ENCODE measurements around the gene FAT2.

The FAT2 gene

DNA sequence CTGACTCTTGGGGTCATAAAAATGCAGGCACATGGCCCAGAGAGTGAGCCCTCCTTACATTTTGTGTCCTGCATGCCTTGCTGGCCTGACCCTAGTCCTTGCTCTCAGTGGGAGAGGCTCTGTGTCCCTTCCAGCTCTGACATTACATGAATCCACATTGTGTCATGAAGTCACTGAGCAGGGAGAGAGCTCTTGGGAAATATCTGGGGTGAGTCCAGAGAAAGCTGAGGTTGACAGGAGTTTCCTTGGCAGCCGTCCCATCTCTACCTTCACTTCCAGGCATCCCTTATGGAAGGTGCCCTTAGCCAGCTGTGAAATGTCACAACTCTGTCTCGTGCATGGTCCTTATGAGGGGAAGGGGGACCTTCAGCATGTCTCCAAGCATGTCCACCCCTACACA is 41.0 kb downstream of the FAT2 start:
- no peak for DNase-seq

DNA sequence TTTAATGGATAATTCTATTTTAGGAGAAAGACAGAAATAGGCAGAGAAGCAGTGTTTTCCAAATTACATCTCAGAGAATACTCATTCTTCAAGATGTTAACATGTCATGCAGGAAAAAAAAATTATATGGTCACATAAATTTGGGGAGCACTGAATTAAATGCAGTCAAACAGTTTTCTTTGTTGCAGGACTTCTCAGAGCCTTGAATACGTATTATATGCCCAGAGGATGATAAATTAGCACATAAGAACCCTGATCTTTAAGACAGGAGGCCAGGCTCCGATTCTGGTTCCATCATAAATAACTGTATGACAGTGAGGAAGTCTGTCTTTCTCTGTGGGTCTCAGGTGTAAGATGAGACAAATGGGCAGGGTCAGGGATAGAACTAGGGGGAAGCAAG is 41.4 kb downstream of the FAT2 start:
- no peak for DNase-seq

DNA sequence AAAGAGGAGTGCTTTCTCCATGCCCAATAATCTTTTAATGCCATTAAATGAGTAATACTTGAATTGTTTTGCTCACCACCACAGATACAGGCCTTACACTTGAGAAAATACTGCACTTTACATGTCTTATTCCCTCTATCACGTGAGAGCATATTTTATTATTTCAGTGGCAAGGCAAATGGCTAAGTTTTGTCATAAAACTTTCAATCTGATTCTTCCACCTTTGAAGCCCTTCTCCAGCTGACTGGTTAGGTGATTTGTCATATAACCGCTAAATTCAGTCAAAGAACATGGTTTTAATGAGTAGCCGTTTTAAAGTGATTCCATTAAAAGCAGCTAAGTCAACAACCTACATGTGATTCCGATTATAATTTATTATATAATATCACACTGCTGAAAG is 43.8 kb downstream of the FAT2 start:
- no peak for DNase-seq

DNA sequence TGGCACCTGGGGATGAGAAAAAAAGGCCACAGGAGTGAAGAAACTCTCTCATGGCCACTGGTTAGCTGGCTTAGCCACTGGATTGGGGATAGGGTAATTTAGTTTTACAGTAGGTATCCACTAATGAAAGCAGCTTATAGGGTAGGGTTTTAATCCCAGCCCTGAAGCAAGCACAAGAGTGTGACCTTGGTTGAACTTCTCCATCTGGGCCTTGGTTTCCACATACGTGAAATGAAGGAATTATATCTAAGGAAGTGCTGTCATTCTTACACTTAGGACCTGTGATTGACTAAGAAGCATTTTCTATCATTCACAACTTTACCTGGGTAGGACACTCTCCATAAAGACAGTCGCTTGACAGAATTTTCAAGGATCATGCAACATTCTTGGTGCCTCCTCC is 49.6 kb downstream of the FAT2 start:
- peak; percentile 34 for DNase-seq
